SK-N-SH (cell line): ENCODE measurements around the gene CCDC24. TPM values are rescaled to one million over a fixed set of nuclear protein-coding genes. Genes with fewer than 3 reads are reported as not detected.

ENCODE experiments used
- CTCF ChIA-PET: fragments of 300-600, 350-600 bp; formaldehyde crosslinking; extraction: SDS; loops from one replicate; lab custom pipeline; 2021; lab: Yijun Ruan, JAX
- POLR2A ChIA-PET: fragments of 350-600 bp; sonication (Branson Sonifier 250); formaldehyde crosslinking; extraction: SDS; loops from one replicate; lab custom pipeline; 2020; ENCODE audit warnings: antibody characterized with exemption, inconsistent platforms; lab: Yijun Ruan, JAX
- DNase-seq: peaks from one replicate; pipeline ENCODE4 v3.0.0; 2012
- H2AFZ ChIP-seq: fragments of 200-600 bp; sonication (generic); 2 replicates; pipeline ENCODE4 v1.8.1; 2016; ENCODE audit warnings: antibody characterized with exemption, mild to moderate bottlenecking, low read depth
- H3F3A ChIP-seq: fragments of 200-600 bp; sonication (generic); replicated peaks from 2 replicates; pipeline ENCODE3; 2016; ENCODE audit warnings: antibody characterized with exemption, mild to moderate bottlenecking; ENCODE audit not compliant: insufficient read depth
- H3K27ac ChIP-seq, 2 experiments: fragments of 200-500 bp in 1 of 2; fragments of 200-600 bp in 1 of 2; sonication (Bioruptor generic) in 1 of 2; sonication (generic), shearing (Covaris generic) in 1 of 2; 2 replicates each; pipeline versions ENCODE4 v1.5.1 to v1.6.1; 2014 to 2016; ENCODE audit warnings: low read depth in 2 of 2, inconsistent platforms in 1 of 2, low read length in 1 of 2, mild to moderate bottlenecking in 1 of 2, mixed read lengths in 1 of 2
- H3K27me3 ChIP-seq: fragments of 200-600 bp; sonication (generic), shearing (Covaris generic); 2 replicates; pipeline ENCODE4 v1.6.1; 2016; ENCODE audit warnings: mixed run types; ENCODE audit not compliant: insufficient read depth
- H3K36me3 ChIP-seq, 2 experiments: fragments of 200-500 bp in 1 of 2; fragments of 200-600 bp in 1 of 2; sonication (Bioruptor generic) in 1 of 2; sonication (generic) in 1 of 2; replicated peaks in 1 of 2; 2 replicates each; pipeline versions ENCODE3 to v1.5.1; 2014 to 2016; ENCODE audit warnings: low read length in 1 of 2, mild to moderate bottlenecking in 1 of 2; ENCODE audit not compliant: insufficient read depth in 2 of 2, control insufficient read depth in 1 of 2
- H3K4me1 ChIP-seq, 2 experiments: fragments of 200-500 bp in 1 of 2; fragments of 200-600 bp in 1 of 2; sonication (Bioruptor generic) in 1 of 2; sonication (generic), shearing (Covaris generic) in 1 of 2; 2 replicates each; pipeline versions ENCODE4 v1.5.1 to v1.6.1; 2014 to 2016; ENCODE audit warnings: low read depth in 1 of 2, low read length in 1 of 2, mixed run types in 1 of 2; ENCODE audit not compliant: insufficient read depth in 2 of 2, control insufficient read depth in 1 of 2
- H3K4me2 ChIP-seq: fragments of 200-600 bp; sonication (generic), shearing (Covaris generic); 2 replicates; pipeline ENCODE4 v1.6.1; 2017; ENCODE audit warnings: mixed run types
- H3K4me3 ChIP-seq, 2 experiments: fragments of 200-500 bp in 1 of 2; fragments of 200-600 bp in 1 of 2; sonication (Bioruptor generic) in 1 of 2; sonication (generic), shearing (Covaris generic) in 1 of 2; 2 replicates each; pipeline versions ENCODE4 v1.5.1 to v1.8.1; 2014 to 2016; ENCODE audit warnings: low read depth in 2 of 2, inconsistent platforms in 1 of 2, low read length in 1 of 2, mild to moderate bottlenecking in 1 of 2, mixed read lengths in 1 of 2, moderate library complexity in 1 of 2
- H3K79me2 ChIP-seq: fragments of 200-600 bp; sonication (generic); 2 replicates; pipeline ENCODE4 v1.8.1; 2017; ENCODE audit warnings: mild to moderate bottlenecking; ENCODE audit not compliant: insufficient read depth
- H3K9ac ChIP-seq: fragments of 200-600 bp; sonication (generic); 2 replicates; pipeline ENCODE4 v1.6.1; 2017; ENCODE audit warnings: mixed run types
- H3K9me2 ChIP-seq: fragments of 200-600 bp; sonication (generic); 2 replicates; pipeline ENCODE4 v1.6.1; 2017; ENCODE audit warnings: mixed run types
- H3K9me3 ChIP-seq: fragments of 200-600 bp; sonication (generic); 2 replicates; pipeline ENCODE4 v1.6.1; 2017; ENCODE audit warnings: mixed run types, mild to moderate bottlenecking, moderate library complexity
- H4K20me1 ChIP-seq: fragments of 200-600 bp; sonication (generic); 2 replicates; pipeline ENCODE4 v1.6.1; 2017; ENCODE audit warnings: mild to moderate bottlenecking, mixed run types; ENCODE audit not compliant: insufficient read depth
- CHD2 ChIP-seq: fragments of 150-350 bp; IDR thresholded peaks from 2 replicates; pipeline ENCODE4 v1.6.1; 2018; ENCODE audit warnings: low read length; ENCODE audit not compliant: partially characterized antibody
- EP300 ChIP-seq, 2 experiments: IDR thresholded peaks; 2 replicates each; pipeline versions ENCODE4 v1.4.0 to v1.6.1; 2012; ENCODE audit warnings: borderline replicate concordance in 1 of 2, low read depth in 1 of 2, low read length in 1 of 2
- EZH2phosphoT487 ChIP-seq: fragments of 200-600 bp; sonication (generic); IDR thresholded peaks from 2 replicates; pipeline ENCODE4 v1.6.1; 2017; ENCODE audit warnings: low read depth, mixed run types, mild to moderate bottlenecking, antibody characterized with exemption, moderate library complexity, borderline replicate concordance
- FOXJ3 ChIP-seq: sonication (generic); formaldehyde crosslinking; IDR thresholded peaks from 2 replicates; pipeline ENCODE4 v1.5.1; 2020; ENCODE audit warnings: mild to moderate bottlenecking, missing genetic modification reagents
- FOXM1 ChIP-seq: IDR thresholded peaks from 2 replicates; pipeline ENCODE4 v1.4.0; 2012; ENCODE audit warnings: low read depth, mild to moderate bottlenecking
- GABPA ChIP-seq: IDR thresholded peaks from 2 replicates; pipeline ENCODE4 v1.4.0; 2012; ENCODE audit warnings: low read depth, mild to moderate bottlenecking
- GATA2 ChIP-seq: sonication (generic); formaldehyde crosslinking; IDR thresholded peaks from 2 replicates; pipeline ENCODE4 v1.5.0; 2020; ENCODE audit warnings: mild to moderate bottlenecking, missing genetic modification reagents
- JUND ChIP-seq: IDR thresholded peaks from 2 replicates; pipeline ENCODE4 v1.4.0; 2012
- MEF2A ChIP-seq: IDR thresholded peaks from 2 replicates; pipeline ENCODE4 v1.4.0; 2012; ENCODE audit warnings: low read depth, borderline replicate concordance
- MXI1 ChIP-seq: IDR thresholded peaks from 2 replicates; pipeline ENCODE4 v1.6.1; 2012; ENCODE audit warnings: mild to moderate bottlenecking, low read depth, low read length, improper control_type of control experiment
- NFIC ChIP-seq: IDR thresholded peaks from 2 replicates; pipeline ENCODE4 v1.4.0; 2012; ENCODE audit warnings: borderline replicate concordance
- PBX3 ChIP-seq: IDR thresholded peaks from 2 replicates; pipeline ENCODE4; 2012
- RAD21 ChIP-seq: IDR thresholded peaks from 2 replicates; pipeline ENCODE4 v1.6.1; 2012; ENCODE audit warnings: mild to moderate bottlenecking, low read length
- RFX5 ChIP-seq: IDR thresholded peaks from 2 replicates; pipeline ENCODE4 v1.6.1; 2012; ENCODE audit warnings: mild to moderate bottlenecking, improper control_type of control experiment, low read length
- RXRA ChIP-seq: IDR thresholded peaks from 2 replicates; pipeline ENCODE4 v1.4.0; 2012; ENCODE audit warnings: low read depth, mild to moderate bottlenecking, borderline replicate concordance
- SIN3A ChIP-seq: IDR thresholded peaks from 2 replicates; pipeline ENCODE4 v1.6.1; 2012; ENCODE audit warnings: low read depth, mild to moderate bottlenecking, low read length, moderate library complexity, borderline replicate concordance
- SMC3 ChIP-seq: IDR thresholded peaks from 2 replicates; pipeline ENCODE4 v1.6.1; 2012; ENCODE audit warnings: low read depth, low read length, improper control_type of control experiment
- TAF1 ChIP-seq: IDR thresholded peaks from 2 replicates; pipeline ENCODE4 v1.6.1; 2012; ENCODE audit warnings: low read depth, mild to moderate bottlenecking, low read length, moderate library complexity, borderline replicate concordance
- TCF12 ChIP-seq: IDR thresholded peaks from 2 replicates; pipeline ENCODE4 v1.4.0; 2012
- TEAD4 ChIP-seq: IDR thresholded peaks from 2 replicates; pipeline ENCODE4 v1.4.0; 2012; ENCODE audit warnings: mild to moderate bottlenecking, borderline replicate concordance; ENCODE audit not compliant: insufficient read depth
- USF2 ChIP-seq: fragments of 150-350 bp; IDR thresholded peaks from 2 replicates; pipeline ENCODE4 v1.6.1; 2017; ENCODE audit warnings: antibody characterized with exemption, low read length, low read depth, borderline replicate concordance
- YY1 ChIP-seq: IDR thresholded peaks from 2 replicates; pipeline ENCODE4 v1.4.0; 2012; ENCODE audit warnings: low read depth, mild to moderate bottlenecking
- WGBS: methylation state at CpG from one replicate; pipeline ENCODE4 v1.1.6; 2017; ENCODE audit warnings: low lambda C conversion rate; 5-methylcytosine and 5-hydroxymethylcytosine counted together
- polyA plus RNA-seq, 3 experiments: library from polyadenylated mRNA; depleted of rRNA; stranded (reverse); fragments of >200 nt; gene quantifications; 2 replicates each; pipeline ENCODE4 v1.2.3, GENCODE V29; 2012
- TF ChIP-seq, protein P1 (sequence below): fragments of 200-600 bp; sonication (generic); IDR thresholded peaks from 2 replicates; pipeline ENCODE4 v1.6.1; 2017; ENCODE audit warnings: antibody characterized with exemption, mild to moderate bottlenecking, moderate library complexity

CCDC24 gene
- polyA plus RNA-seq, 1 of the 3 experiments (the other 2 are of a cell fraction), result 7.5 TPM

DNA sequence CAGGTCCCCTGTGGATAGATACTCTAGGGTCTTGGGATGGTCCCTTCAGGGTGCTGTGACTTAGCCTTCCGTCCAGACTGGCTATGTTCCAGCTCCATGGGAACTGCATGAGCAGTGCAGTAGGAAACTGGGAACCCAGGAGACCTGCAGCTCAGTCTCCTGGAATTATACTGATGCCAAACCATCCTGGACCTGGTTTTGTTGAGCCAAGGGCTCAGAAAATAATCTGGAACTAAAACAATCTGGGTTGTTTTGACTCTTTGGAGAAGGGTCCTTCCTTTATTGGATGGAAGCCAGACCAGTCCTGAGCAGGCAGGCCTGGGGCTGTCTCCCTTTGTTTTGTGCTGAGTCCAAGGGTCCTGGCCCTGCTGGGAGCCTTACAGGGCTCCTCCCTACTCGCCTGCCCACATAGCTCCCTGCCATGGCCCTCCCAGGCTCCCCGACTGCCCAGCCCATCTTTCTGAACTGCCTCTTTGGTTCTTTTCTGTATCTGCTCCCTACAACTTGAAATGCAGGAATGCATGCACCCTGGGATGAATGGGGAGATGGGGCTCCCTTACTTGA lies 43.4 kb upstream of the CCDC24 start (continued):
- TF ChIP-seq, protein P1, sequence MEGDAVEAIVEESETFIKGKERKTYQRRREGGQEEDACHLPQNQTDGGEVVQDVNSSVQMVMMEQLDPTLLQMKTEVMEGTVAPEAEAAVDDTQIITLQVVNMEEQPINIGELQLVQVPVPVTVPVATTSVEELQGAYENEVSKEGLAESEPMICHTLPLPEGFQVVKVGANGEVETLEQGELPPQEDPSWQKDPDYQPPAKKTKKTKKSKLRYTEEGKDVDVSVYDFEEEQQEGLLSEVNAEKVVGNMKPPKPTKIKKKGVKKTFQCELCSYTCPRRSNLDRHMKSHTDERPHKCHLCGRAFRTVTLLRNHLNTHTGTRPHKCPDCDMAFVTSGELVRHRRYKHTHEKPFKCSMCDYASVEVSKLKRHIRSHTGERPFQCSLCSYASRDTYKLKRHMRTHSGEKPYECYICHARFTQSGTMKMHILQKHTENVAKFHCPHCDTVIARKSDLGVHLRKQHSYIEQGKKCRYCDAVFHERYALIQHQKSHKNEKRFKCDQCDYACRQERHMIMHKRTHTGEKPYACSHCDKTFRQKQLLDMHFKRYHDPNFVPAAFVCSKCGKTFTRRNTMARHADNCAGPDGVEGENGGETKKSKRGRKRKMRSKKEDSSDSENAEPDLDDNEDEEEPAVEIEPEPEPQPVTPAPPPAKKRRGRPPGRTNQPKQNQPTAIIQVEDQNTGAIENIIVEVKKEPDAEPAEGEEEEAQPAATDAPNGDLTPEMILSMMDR, result no peak
- TF ChIP-seq EZH2phosphoT487 (no peak), TEAD4 (no peak), GABPA (no peak)

GRCh38 chr1:43949678-43950077 lies 41.7 kb upstream of the CCDC24 start:
- POLR2A ChIA-PET, result no interaction called here
- no peaks in the 10 kb centered on the region for H3K9me3 ChIP-seq
- H3K36me3 ChIP-seq, result peaks cover 0 to 17% of the 10 kb centered on the region in 2 experiments
- peaks cover 6% of the 10 kb centered on the region; the same call in 1 of the 2 replicates for H4K20me1 ChIP-seq
- H3K79me2 ChIP-seq, result peaks cover 13% of the 10 kb centered on the region; the same call in 1 of the 2 replicates
- no peak overlapping the region for H3K4me2 ChIP-seq
- TF ChIP-seq CHD2 (no peak), GABPA (no peak), PBX3 (no peak), RXRA (no peak), RAD21 (no peak), FOXJ3 (CRISPR knock-in tag) (no peak), FOXM1 (no peak), MXI1 (no peak), YY1 (no peak), RFX5 (no peak), TCF12 (no peak), USF2 (no peak), MEF2A (no peak), NFIC (no peak), GATA2 (CRISPR knock-in tag) (no peak), TAF1 (no peak), JUND (no peak), SMC3 (no peak), EP300 (IDR thresholded peaks at IDR 0.05; ENCODE audit: borderline replicate concordance in 1 of 2, low read depth in 1 of 2, low read length in 1 of 2) (no peak), SIN3A (no peak)
- TF ChIP-seq, all 33 proteins: peak for 0
- CTCF ChIA-PET, result interaction anchor here (1.4 to 9.4 kb wide), 5 partner anchors 9 to 186 kb away, joined by 3 to 105 read pairs (median 7); partner anchors contain the start of genes ARTN and ATP6V0B
- peaks cover 12 to 28% of the 10 kb centered on the region in 2 experiments for H3K4me1 ChIP-seq
- H3K9ac ChIP-seq, result no peak overlapping the region
- no peak overlapping the region for H2AFZ ChIP-seq
- WGBS, result 80% methylated on average over 8 of the region's 13 CpGs
- no peak for DNase-seq
- H3K4me3 ChIP-seq, result no peak overlapping the region
- no peaks in the 10 kb centered on the region for H3F3A ChIP-seq
- no peaks in the 10 kb centered on the region for H3K9me2 ChIP-seq
- no peak overlapping the region for H3K27ac ChIP-seq
- no peaks in the 10 kb centered on the region for H3K27me3 ChIP-seq
